NCI-H2227 (cell line): ENCODE results near the gene PAXIP1.

Experiments used
- DNase-seq: peaks from one replicate; lab custom pipeline; 2025; ENCODE audit not compliant: unreplicated experiment; lab: John Stamatoyannopoulos, UW

The PAXIP1 gene

DNA sequence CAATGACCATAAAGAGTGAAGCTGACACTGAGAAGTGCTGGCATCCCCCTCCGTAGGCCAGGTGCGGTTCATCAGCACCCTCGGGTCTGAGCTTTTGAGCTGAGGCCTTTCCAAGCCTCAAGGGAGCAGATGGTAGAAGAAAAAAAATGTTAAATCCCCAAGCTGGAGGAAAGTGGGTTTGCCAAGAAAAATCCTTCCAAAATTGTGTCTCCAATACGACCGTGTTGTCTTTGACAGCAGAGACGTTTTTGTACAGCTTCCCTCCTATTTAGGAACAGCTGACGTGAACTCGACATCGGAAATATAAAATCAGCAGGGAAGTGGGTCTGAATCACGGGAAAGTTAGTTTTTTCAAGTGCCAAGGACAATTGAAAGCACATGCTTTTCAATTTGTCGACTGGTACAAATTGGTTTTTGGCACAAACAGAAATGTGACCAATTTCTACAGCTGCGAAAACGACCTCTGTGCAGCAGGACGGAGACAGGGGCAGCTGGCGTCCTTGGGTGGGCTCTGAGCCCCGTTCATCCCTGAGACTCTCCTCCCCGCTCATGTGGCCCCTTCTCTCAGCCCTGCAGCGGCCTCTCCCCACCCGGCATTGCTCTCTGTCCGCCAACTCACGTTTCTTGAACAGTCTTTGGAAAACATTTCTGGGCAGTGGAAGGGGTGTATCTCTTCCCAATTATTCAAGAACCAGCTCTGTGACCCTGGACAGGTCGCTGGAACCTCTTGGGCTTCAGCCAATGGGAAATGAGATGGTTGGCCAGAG is 89.9 kb downstream of the PAXIP1 start:
- no peak for DNase-seq

DNA sequence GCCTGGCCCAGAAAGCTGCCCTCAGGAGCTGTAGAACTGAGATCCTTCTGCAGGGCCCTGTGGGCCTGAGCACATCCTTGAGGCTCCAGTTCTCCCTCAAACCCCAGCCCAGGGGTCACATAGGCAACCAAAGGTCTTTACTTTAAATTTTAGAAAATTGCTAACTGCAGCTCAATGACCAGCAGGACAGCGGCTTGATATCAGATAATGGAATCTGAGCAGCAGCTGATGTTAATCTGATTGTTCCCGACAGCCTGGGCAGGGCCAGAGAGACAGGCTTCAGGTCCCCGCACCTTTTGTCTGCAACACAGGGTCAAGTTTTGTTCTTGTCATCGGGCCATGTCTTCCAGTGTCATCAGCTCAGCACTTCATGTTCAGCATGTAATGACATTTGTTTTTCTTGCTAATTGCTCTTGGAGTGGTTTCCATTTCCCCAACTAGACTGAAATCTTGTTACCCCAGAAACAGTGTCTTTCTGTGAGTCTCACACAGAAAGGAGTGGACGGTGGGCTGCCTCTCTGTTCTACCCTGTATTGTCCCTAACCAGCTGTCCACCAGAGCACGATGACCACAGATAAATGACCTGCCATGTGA is 91.0 kb downstream of the PAXIP1 start:
- no peak for DNase-seq

DNA sequence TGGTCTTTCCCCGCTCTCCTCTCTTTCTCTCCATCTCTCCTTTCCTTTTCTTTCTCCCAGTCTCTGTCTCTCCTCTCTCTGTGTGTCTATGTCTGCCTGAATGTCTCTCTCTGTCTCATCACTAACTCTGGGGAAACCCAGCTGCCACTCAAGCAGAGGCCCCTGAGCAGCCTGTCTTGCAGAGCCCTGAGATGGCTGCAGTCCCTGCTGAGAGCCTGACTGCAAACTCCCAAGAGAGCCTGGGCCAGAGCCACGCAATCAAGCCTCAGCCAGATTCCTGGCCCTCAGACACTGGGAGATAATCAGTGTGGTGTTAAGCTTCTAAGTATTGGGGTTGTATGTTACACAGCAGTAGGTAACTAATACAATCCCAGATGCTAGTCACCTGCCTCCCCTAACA is 91.5 kb downstream of the PAXIP1 start:
- DNase-seq: no peak

DNA sequence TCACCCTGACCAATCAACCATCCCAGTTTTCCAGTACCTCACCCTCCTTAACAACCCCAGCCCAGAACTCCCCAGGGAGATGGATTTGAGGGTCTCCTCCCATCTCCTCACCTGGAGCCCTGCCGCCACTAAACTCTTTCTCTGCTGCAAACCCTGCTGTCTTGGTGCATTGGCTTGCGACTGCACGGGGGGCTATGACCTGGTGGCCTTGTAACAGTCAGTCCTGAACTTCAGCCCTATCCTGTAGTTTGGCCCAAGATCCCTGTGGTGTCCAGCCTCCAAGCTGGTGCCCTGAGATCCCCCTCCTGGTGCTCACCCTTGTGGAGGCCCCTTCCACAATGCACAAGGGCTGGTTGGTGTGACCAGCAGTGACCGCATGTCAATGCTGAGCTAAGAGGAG is 91.9 kb downstream of the PAXIP1 start:
- no peak for DNase-seq

DNA sequence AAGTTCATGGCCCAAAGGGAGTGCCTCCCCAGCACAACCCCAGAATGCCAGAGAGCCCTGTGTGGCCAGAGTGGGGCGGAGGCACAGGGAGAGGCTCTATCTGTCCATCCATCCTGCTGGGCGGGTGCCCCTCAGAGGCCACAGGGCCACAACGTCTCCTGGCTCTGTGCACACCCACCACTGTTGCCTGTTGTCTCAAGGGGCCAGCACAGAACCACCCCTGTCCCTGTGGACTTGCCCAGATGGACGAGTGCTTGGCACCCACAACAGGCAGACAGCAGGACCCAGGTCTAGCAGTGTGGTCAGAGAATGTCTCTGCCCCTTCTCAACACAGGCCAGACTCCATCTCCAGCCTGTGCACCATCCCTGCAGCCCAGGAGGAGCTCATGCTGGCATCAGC is 92.8 kb downstream of the PAXIP1 start:
- no peak for DNase-seq

DNA sequence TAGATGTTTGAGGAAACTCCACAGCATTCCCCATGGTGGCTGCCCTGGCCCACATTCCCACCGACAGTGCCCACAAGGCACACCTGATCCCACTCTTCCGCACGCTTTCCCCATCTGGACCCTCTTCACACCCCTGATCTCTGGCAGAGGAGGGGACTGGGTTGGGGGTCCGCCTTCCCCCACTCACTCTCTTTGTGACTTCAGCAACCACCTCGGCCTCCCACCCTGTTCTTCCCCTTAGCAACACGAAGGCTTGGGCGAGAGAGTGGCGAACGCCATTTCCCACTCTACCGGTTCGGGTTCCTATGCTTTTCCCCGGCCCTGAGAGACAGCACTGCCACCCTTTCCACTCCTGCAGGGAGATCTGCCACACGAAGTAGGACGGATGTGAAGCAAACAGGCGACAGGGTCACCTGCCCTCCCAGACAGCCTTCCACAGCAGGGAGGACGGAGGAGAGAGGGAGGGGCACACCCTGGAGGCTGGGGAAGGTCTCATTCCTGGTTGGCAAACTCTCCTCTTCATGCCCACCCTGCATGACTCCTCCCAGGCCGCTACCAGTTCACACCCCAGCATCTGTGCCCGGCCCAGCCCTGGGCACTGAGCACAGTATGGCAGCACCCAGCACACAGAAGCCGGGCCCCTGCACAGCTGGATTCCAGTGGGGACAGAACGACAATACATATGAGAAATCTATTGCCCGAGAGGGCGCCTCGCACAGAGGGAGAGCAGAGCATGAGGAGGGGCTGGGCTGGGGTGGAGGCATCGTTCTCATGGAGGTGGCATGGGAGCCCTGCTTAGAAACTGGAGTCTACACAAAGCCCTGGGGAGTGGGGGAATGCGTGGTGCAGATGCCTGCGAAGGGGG is 93.5 kb downstream of the PAXIP1 start:
- no peak for DNase-seq

DNA sequence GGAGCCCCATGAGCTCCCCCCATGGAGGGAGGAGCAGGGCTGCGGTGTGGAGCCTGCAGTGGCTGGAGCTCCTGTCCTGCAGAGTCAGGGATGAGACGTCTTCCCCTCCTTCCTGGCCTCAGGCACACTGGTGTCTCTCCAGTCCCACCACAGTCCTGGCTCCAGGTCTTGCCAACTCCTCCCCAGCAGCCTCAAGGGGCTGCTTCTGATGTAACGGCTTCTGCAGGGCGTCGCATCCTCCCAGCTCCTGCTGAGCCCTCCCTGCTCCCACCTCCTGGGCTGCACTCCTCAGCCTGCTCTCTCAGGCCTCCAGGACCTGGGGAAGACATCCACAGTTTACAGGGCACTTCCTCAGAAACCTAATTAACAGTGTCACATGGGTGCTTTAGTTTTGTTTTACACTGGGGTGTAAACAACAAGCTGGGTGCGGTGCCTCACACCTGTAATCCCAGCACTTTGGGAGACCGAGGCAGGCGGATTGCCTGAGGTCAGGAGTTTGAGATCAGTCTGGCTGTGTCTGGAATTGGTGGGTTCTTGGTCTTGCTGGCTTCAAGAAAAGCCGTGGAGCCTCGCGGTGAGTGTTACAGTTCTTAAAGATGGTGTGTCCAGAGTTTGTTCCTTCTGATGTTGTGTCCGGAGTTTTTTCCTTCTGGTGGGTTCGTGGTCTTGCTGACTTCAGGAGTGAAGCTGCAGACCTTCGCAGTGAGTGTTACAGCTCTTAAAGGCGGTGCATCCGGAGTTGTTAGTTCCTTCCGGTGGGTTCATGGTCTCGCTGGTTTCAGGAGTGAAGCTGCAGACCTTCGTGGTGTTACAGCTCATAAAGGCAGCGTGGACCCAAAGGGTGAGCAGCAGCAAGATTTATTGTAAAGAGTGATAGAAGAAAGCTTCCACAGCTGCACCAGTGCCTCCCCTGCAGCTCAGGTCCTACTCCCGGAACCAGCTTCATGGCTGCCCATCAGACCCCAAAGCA is 95.0 kb downstream of the PAXIP1 start:
- no peak for DNase-seq

DNA sequence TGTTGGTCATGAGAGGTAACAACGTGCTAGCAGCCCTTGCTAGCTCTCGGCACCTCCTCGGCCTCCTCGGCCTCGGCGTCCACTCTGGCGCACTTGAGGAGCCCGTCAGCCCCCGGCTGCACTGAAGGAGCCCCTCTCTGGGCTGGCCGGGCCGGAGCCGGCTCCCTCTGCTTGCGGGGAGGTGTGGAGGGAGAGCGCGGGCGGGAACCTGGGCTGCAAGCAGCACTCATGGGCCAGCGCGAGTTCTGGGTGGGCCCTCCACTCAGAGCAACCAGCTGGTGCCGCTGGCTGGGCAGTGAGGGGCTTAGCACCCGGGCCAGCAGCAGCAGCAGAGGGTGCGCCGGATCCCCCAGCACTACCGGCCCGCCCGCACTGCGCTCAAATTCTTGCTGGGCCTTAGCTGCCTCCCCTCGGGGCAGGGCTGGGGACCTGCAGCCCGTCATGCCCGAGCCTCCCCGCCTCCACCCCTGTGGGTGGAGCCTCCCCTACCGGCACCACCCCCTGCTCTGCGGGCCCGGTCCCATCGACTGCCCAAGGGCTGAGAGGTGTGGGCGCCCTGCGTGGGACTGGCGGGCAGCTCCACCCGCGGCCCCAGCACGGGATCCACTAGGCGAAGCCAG is 96.1 kb downstream of the PAXIP1 start:
- no peak for DNase-seq

DNA sequence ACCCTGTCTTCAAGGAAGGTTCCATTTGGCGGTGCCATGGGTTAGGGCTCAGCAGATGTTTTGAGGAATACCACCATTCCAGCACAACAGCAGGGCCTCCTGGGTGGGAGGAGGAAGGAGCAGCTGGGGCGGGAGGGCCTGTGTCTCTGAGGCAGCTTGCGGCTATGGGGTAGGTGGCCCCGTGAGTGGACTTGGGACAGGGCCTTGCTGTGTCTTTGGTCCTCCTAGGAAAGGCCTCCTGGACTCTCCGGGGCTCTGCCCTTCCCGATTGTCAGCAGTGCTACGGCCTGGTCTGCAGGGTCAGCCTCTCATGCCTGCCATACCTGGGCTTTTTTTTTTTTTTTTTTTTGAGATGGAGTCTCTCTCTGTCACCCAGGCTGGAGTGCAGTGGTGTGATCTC is 96.7 kb downstream of the PAXIP1 start:
- DNase-seq: no peak

DNA sequence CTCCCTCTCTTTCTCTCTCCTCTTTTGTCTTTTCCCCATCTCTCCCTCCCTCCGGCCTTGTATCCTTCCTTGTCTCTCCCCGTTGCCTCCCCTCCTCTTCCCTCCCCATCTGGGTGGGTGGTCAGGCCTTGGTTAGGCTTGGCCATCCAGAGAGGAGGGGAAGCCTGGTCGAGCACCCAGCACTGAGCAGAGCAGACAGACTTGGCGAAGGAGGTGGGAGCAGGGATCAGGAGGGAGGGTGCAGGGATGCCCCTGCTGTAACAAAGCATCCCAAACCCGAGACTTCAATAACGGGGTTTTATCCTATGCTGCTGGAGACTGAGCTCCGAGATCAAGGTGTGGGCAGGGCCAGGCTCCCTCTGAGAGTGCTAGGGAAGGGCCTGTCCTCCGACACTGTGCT is 97.3 kb downstream of the PAXIP1 start:
- no peak for DNase-seq

DNA sequence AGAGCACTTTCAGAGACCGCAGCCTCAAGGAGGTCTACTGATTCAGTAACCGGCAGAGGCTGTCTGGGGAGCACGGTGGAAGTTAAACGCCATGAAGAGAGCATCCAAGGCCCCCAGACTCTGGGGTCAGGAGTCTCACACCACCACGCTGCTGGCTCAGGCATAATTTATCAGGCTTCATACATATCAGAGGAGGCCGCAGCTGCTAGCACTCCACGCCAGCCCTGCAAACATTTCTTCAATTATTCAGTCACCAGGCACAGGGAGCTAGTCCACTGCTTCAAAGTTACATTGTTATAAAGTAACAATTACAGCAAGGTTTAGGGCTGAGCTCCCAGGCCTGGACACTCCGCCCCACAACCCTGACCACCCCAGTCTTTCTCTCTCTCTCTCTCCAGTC is 97.8 kb downstream of the PAXIP1 start:
- no peak for DNase-seq

DNA sequence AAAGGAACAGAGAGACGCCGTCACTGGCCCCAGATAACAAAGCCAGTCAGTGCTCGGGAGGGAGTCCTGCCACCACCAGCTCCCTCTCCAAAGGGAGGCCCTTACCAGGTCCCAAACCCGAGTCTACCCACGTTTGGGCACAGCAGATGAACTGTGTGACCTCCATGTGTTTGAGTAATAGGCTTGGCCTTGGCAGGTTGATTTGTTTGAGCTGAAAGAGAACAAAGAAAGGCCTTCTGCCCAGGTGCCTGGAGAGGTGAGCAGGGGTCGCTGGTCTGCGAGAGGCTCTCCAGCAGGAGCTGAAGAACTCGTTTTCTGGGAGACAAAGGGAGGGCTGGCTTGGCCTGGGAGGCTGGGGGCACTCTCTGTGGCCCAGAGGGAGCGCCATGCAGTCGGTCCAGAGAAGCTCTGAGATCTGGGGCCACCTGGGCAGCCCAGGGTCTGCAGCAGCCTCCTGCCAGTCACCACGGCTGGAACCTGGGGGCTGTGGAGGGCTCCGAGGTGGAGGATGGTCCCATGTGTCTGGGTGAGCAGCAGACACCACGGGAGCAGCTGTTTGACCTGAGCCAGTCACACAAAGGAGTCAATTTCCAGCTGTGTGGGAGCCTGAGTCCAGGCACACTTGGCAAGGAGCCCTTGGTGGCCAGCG is 99.7 kb downstream of the PAXIP1 start:
- DNase-seq: no peak

DNA sequence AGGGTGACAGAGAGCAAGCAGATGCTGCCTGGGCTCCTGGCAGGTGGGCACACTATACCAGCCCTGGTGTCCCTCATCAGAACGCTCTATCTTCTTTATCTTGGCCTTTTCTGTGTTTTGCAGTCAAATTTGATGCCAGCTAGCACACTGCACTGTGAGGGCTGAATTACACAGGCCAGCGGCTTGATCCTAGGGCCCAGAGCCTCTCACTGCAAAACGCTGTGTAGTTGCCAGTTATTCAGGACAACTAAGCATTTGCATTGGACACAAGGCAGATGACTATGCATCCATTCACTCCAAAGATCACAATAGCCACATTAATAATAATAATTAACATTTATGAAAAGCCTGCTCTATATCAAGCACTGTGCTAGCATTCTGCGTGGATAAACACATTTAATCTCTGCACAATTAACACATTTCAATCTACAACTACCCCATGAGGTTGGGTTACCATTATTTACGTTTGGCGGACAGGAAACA is 100.3 kb downstream of the PAXIP1 start:
- DNase-seq: no peak

DNA sequence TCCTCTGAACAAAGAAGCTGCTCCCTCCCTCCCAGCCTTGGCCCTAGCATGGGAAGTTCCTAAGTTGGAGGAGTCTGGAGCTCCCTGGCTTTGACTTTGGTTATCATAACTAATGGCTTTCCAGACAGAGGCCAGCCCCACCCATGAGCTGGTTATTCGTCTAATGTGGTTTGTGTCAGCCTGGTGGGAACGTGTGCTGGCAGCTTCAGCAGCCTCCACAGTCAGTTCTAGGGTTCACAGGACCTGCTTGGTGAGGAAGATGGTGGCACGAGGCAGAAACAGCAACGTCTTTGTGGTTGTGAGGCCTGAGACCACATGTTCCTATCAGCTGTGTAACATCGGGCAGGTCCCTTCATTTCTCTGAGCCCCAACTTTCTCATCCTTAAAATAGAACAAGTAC is 103.1 kb downstream of the PAXIP1 start:
- no peak for DNase-seq

DNA sequence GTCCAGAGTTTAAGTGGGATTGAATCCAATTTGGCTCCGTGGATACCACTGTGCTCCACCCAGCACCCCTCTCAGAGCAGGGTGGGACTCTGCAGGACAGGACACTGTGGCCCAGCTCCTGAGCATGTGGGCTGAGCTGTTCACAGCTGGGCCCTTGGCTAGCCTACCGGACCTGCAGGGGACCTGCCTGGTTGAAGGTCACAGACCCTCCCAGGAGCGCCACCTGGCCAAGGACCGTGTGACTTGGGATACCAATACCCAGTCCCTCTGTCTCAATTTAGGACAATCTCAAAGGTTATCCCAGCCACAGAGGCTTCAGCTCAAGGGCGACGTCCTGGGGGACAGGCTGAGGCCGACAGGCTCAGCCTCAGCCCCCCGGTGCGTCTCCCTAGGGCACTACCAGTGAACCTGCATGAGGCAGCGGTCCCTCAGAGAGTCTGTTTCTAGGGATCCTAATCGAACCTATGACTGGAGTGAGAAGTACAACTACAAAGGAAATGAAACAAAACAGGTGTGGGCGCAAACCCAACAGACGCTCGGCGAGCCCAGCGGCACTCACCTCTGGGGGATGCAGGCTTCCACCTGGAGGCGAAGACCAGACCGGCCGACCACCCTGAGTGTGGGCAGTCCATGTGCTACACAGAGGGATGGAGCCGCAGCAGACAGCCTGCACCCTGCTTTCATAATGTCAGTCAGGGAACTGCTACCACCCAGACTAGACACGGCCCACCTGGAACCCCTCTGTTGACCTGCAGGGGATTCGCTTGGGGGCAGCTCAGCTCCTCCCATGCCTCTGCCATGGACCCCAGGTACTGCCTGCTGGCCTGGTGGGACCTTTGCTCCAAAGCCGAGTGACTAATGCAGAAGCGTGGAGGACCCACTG is 103.7 kb downstream of the PAXIP1 start:
- DNase-seq: no peak

DNA sequence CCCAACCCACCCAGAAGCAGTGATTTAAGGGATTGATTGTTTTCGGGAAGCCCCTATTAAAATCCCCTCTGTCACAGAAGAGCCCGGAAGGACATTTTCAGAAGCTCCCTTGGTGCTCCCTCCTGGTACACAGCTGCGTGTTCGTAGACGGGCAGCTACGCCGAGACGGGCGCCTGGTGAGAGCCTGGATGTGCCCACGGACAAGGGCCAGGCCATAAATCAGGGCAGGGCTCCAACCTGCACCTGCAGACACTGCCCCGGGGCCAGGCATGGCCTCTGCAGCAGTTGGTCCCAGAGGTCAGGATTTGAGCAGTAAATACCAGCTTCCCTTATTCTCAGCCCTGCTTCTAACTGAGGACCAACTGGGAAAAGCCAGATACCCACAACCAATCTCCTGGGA is 106.8 kb downstream of the PAXIP1 start:
- no peak for DNase-seq
